NB4 (cell line): ENCODE measurements around the gene GMDS.

ENCODE experiments used
- DNase-seq: peaks from one replicate; pipeline ENCODE4 v3.0.0; 2010; ENCODE audit warnings: low read depth
- H3K4me3 ChIP-seq: one replicate; pipeline ENCODE4 v1.5.1; 2011; ENCODE audit warnings: mild to moderate bottlenecking, low read depth, low read length, moderate library complexity
- CTCF ChIP-seq: IDR thresholded peaks from one replicate; pipeline ENCODE4 v1.5.1; 2012; ENCODE audit warnings: low read depth, low read length
- MYC ChIP-seq: IDR thresholded peaks from 2 replicates; pipeline ENCODE4 v1.6.1; 2011; ENCODE audit warnings: low read depth, low read length
- POLR2A ChIP-seq: IDR thresholded peaks from 2 replicates; pipeline ENCODE4 v1.6.1; 2011; ENCODE audit warnings: mild to moderate bottlenecking; ENCODE audit not compliant: insufficient read length; ENCODE audit errors: extremely low read depth
- TF ChIP-seq, protein P1 (sequence below): IDR thresholded peaks from 2 replicates; pipeline ENCODE4 v1.6.1; 2011; ENCODE audit warnings: low read depth, low read length

Gene GMDS

DNA sequence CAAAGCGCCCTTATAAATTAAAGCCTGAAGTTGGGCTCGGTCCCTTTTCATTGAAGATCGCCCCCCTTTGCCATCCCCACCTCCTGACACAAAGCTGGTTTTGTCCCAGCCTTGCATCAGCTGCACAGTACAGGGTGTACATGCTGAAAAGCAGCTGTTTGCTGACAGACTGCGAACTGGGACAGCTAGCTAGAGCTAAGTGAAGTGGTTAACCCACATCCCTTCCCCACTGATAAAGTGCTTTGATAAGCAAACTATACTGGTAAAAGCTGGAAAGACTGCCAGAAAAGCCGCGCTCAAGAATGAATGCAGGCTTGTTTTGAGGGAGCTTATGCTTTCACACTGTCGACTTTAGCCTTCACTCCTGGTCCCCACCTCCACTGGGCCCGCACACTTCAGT, 207.3 kb downstream of the GMDS start:
- no peak for TF ChIP-seq CTCF
- TF ChIP-seq, protein P1, sequence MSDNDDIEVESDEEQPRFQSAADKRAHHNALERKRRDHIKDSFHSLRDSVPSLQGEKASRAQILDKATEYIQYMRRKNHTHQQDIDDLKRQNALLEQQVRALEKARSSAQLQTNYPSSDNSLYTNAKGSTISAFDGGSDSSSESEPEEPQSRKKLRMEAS, result no peak
- no peak for TF ChIP-seq MYC
- TF ChIP-seq POLR2A, result no peak
- H3K4me3 ChIP-seq, result no peak overlapping the region
- peak; percentile 49 for DNase-seq

DNA sequence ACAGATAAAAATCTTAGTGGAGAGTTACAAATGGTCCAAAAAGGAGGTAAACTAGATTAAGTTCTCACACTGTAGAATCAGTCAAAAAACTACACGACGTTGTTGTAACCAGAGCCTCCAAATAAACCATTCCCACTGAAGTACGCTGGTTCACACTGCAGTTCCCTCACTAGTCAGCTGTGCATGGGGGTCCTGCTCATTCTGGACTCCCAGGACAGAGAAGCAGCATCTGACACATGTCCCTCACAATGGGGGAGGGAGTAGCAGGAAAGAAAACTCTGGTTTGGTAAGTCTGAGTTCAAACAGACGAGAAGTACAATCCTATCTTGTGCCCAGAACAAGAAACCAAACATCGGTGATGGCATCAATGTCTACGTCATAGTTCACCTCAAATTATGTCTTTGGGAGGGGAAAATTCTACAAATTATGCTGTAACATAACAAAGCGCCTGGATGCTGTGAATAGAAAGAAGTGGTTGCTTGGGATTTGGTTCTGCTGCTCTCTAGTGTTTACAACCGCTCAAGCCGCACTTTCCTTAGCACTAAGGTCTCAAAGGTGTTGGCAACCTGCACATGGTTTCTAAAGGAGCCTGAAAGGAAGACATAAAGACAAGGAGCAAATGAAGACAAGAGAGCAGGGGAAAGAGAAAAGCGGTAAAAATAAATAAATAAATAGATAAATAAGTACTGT, 208.0 kb downstream of the GMDS start:
- no peak overlapping the region for H3K4me3 ChIP-seq
- TF ChIP-seq POLR2A (no peak), CTCF (no peak), MYC (no peak)
- TF ChIP-seq, protein P1, result no peak
- DNase-seq, result peak; percentile 15

GRCh38 chr6:2036710-2037023, 208.7 kb downstream of the GMDS start:
- DNase-seq, result no peak
- no peak for TF ChIP-seq MYC
- TF ChIP-seq, protein P1, result no peak
- no peak for TF ChIP-seq CTCF
- no peak for TF ChIP-seq POLR2A
- H3K4me3 ChIP-seq, result no peak overlapping the region

DNA sequence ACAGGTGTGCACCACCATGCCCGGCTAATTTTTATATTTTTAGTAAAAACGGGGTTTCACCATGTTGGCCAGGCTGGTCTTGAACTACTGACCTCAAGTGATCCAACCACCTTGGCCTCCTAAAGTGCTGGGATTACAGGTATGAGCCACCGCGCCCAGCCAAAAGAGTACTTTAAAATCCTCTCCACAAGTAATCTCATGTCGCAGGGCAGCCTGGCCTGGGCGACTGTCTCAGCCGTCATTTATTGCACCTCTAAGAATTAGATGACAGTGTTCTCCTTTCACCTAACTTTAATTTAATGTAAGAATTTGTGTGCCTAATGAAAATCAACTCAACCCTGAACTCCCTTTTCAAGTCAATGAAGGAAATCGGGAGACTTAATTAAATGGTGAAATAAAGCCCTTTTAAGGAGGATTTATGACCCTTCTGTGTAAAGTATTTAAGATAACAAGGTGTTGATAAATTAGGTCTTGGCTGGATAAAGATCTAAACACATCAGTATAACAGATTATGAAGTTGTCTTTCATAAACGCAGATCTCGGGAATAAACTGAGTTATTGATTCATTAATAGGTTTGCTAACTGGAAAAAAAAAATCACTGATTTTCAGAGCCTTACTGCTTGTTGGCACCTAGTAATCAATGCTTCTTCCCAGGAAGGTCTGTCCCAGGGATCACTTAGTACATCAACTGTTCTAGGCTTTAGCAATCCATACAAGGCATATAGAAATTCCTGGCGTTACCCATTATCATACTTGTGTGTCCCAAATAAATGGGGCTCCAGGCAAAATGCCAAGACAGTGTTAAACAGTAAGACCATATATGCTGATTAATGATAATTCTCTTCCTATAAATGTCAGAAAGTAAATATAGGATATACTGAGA, 209.3 kb downstream of the GMDS start:
- no peak for DNase-seq
- H3K4me3 ChIP-seq, result no peak overlapping the region
- TF ChIP-seq CTCF, result no peak
- TF ChIP-seq, protein P1, result no peak
- no peak for TF ChIP-seq POLR2A
- TF ChIP-seq MYC, result no peak

GRCh38 chr6:2035046-2035445, 210.4 kb downstream of the GMDS start:
- H3K4me3 ChIP-seq, result no peak overlapping the region
- TF ChIP-seq CTCF (no peak), POLR2A (no peak), MYC (no peak)
- TF ChIP-seq, protein P1, result no peak
- DNase-seq, result no peak
